Activated naive CD8-positive, alpha-beta T cell (primary cell): ENCODE results near the gene MARF1.
"Not testable (repeated sequence)": the region's sequence is repeated elsewhere in the genome, so short reads cannot be mapped to it uniquely, and the experiment has no call there.

ENCODE experiments used
- H3K27ac Mint-ChIP-seq: one replicate; pipeline ENCODE4 v1.8.0; 2021; ENCODE audit warnings: mixed read lengths
- H3K27me3 Mint-ChIP-seq: one replicate; pipeline ENCODE4 v1.8.0; 2021; ENCODE audit warnings: mixed read lengths
- H3K36me3 Mint-ChIP-seq: one replicate; pipeline ENCODE4 v1.8.0; 2021; ENCODE audit warnings: mixed read lengths
- H3K4me1 Mint-ChIP-seq: one replicate; pipeline ENCODE4 v1.8.0; 2021; ENCODE audit warnings: low read depth, mixed read lengths
- H3K4me3 Mint-ChIP-seq: one replicate; pipeline ENCODE4 v1.8.0; 2021; ENCODE audit warnings: mild to moderate bottlenecking, mixed read lengths
- H3K9me3 Mint-ChIP-seq: one replicate; pipeline ENCODE4 v1.8.0; 2021; ENCODE audit warnings: low read depth, mixed read lengths

MARF1 gene

DNA sequence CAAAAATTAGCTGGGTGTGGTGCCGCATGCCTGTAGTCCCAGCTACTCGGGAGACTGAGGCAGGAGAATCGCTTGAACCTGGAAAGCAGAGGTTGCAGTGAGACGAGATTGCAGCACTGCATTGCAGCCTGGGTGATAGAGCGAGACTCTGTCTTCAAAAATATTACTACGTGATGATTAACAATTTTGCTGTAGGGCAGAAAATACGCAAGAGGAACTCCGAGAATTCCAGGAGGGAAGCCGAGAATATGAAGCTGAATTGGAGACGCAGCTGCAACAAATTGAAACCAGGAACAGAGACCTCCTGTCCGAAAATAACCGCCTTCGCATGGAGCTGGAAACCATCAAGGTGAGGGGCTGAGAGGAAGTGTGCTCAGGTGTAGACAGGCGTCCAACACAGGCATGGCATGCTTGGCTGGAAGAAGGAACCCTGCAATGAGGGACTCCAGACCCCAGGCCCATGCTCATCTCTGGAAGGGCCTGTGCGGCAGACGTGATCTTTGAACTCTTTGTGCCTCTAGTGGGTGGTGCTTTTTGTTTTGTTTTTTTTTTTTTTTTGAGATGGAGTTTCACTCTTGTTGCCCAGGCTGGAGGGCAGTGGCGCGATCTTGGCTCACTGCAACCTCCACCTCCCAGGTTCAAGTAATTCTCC lies 24.3 kb upstream of the MARF1 start:
- no peaks in the 10 kb centered on the region for H3K9me3 Mint-ChIP-seq
- H3K36me3 Mint-ChIP-seq = peaks cover 5% of the 10 kb centered on the region
- H3K4me3 Mint-ChIP-seq = no peak overlapping the region
- peaks cover 16% of the 10 kb centered on the region for H3K4me1 Mint-ChIP-seq
- no peaks in the 10 kb centered on the region for H3K27me3 Mint-ChIP-seq
- H3K27ac Mint-ChIP-seq = no peak overlapping the region

DNA sequence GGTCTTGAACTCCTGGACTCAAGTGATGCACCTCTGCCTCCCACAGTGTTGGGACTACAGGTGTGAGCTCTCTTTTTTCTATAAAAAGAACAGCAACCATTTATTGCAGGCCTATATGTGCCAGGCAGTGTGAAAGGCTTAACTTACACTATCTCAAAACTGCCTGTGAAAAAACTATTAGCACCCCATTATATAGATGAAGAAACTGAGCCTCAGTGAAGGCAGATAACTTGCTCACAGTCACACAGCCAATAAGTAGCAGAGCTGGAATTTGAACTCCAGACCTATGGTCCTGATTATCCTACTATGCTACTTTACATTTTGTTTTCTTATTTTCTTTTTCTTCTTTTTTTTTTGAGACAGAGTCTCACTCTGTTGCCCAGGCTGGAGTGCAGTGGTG lies 22.2 kb upstream of the MARF1 start:
- Mint-ChIP-seq H3K9me3 (no peaks in the 10 kb centered on the region), H3K4me3 (no peak overlapping the region), H3K36me3 (peaks cover 2% of the 10 kb centered on the region), H3K4me1 (peaks cover 20% of the 10 kb centered on the region), H3K27me3 (no peaks in the 10 kb centered on the region), H3K27ac (no peak overlapping the region)

DNA sequence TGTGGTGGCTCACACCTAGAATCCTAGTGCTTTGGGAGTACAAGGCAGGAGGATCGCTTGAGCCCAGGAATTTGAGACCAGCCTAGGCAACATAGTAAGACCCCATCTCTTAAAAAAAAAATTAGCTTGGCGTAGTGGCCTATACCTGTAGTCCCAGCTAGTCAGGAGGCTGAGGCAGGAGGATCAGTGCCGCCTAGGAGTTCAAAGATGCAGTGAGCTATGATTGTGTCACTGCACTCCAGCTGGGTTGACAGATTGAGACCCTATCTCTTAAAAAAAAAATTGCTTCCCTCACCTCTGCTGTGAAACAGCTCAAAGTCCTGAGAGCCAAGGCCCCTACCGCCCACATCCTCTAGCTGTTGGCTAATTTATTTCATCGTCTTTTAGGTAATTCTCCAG lies 17.2 kb upstream of the MARF1 start:
- H3K27me3 Mint-ChIP-seq = no peaks in the 10 kb centered on the region
- no peaks in the 10 kb centered on the region for H3K9me3 Mint-ChIP-seq
- H3K4me3 Mint-ChIP-seq = peak overlapping the region; percentile 38
- H3K27ac Mint-ChIP-seq = peak overlapping the region; percentile 86
- H3K36me3 Mint-ChIP-seq = peaks cover 4% of the 10 kb centered on the region
- peaks cover 50% of the 10 kb centered on the region for H3K4me1 Mint-ChIP-seq

DNA sequence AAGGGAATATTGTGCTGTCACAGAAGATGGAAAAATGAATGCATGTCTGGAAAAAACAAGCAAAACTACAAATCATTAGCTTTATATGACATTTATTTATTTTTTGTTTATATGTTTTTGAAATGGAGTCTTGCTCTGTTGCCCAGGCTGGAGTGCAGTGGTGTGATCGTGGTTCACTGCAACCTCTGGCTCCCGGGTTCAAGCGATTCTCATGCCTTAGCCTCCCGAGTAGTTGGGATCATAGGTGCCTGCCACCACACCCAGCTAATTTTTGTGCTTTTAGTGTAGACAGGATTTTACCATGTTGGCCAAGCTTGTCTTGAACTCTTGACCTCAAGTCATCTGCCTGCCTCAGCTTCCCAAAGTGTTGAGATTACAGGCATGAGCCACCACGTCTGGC lies 15.6 kb upstream of the MARF1 start:
- Mint-ChIP-seq H3K4me1 (peaks cover 57% of the 10 kb centered on the region), H3K9me3 (no peaks in the 10 kb centered on the region), H3K27ac (peak overlapping the region; percentile 95), H3K4me3 (peak overlapping the region; percentile 64), H3K27me3 (no peaks in the 10 kb centered on the region), H3K36me3 (peaks cover 4% of the 10 kb centered on the region)

DNA sequence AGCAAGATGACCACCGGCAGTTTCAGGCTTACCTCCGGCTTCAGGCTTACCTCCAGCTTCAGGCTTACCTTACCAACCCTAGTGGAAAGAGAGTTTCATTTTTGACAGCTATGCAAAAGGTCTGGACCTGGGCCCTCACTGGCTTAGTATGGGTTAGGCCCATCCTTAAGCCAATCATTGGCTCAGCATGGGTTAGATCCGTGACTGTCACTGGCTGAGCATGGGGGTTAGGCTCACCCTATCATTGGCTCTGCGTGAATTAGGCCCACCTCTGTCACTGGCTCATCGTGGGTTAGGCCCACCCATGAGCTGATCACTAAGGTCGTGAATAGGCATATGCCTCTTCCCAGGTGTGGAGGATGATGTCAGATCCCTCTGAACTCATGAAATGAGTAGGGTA lies 15.2 kb upstream of the MARF1 start:
- peaks cover 4% of the 10 kb centered on the region for H3K36me3 Mint-ChIP-seq
- H3K4me1 Mint-ChIP-seq = peaks cover 61% of the 10 kb centered on the region
- peak overlapping the region; percentile 82 for H3K27ac Mint-ChIP-seq
- H3K9me3 Mint-ChIP-seq = no peaks in the 10 kb centered on the region
- H3K4me3 Mint-ChIP-seq = peak overlapping the region; percentile 31
- H3K27me3 Mint-ChIP-seq = no peaks in the 10 kb centered on the region

DNA sequence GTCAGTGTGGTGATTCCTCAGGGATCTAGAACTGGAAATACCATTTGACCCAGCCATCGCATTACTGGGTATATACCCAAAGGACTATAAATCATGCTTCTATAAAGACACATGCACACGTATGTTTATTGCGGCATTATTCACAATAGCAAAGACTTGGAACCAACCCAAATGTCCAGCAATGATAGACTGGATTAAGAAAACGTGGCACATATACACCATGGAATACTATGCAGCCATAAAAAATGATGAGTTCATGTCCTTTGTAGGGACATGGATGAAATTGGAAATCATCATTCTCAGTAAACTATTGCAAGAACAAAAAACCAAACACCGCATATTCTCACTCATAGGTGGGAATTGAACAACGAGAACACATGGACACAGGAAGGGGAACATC lies 12.6 kb upstream of the MARF1 start:
- H3K27me3 Mint-ChIP-seq, H3K27ac Mint-ChIP-seq, H3K4me3 Mint-ChIP-seq, H3K36me3 Mint-ChIP-seq, H3K9me3 Mint-ChIP-seq: not testable (repeated sequence)
- H3K4me1 Mint-ChIP-seq = peaks cover 64% of the 10 kb centered on the region

DNA sequence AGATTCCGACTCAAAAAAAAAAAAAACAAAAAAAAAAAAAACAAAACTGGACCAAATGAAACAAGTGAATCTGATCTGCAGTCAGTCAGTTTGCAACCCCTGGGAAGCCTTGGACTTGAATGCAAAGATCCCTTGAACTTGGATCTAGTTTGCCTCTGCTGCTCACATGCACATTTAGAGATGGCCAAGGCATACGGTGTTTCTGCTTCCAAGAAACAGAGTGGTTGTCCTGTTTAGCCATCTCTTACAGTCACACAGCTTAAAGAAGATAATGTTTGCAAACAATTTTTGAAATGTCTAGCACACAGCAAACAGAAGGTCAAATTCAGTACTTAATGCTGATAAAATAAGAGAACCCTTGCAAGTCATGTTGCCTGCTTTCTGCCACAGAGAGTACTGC lies 11.6 kb upstream of the MARF1 start:
- Mint-ChIP-seq H3K4me3 (no peak overlapping the region), H3K27me3 (no peaks in the 10 kb centered on the region), H3K27ac (no peak overlapping the region), H3K9me3 (no peaks in the 10 kb centered on the region), H3K4me1 (peaks cover 56% of the 10 kb centered on the region), H3K36me3 (peaks cover 4% of the 10 kb centered on the region)

DNA sequence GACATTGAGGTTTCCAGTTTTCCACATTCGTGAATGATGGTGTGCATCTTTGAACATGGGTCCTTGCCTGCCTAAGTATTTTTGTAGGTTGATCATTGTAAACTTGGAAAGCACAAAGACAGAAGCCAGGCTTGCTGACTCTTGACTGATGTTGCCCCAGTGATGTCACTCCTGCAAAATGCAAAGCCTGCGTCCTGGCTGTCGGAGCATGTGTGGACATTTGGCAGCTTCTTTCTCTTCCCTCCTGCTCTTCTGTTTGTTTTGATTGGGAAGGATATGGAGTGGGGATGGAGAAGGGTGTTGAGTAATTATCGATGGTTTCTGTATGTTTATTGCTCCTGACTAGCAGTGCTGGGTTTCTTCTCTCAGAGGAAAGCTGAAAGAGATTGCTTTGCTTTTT lies 10.3 kb upstream of the MARF1 start:
- Mint-ChIP-seq H3K9me3 (no peaks in the 10 kb centered on the region), H3K27ac (peak overlapping the region; percentile 75), H3K27me3 (no peaks in the 10 kb centered on the region), H3K36me3 (peaks cover 2% of the 10 kb centered on the region), H3K4me1 (peaks cover 49% of the 10 kb centered on the region), H3K4me3 (peak overlapping the region; percentile 63)

DNA sequence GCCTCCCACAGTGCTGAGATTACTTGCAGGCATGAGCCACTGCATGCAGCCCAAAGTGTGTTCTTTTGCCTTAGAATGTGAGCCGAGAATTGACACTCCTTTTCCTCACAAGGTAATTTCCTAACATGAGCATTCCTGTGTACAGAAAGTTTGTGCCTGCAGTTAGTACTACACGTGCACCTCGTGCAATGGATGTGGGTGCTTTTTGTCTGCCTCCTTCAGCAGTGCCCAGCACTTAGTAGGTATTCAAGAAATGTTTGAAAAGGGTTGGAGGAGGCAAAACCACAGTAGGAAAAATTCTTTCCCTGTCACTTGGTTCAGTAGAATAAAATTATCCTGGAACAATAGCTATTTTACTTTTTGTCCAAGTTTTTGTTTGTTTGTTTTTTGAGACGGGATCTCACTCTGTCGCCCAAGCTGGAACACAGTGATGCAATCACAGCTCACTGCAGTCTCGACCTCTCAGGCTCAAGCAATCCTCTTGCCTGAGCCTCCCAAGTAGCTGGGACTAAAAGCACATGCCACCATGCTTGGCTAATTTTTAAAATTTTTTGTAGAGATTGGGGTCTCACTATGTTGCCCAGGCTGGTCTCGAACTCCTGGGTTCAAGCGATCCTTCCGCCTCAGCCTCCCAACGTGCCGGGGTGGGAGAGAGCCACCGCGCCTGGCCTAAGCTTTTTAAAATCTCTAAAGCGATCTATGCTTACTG lies 9.5 kb upstream of the MARF1 start:
- Mint-ChIP-seq H3K27ac (peak overlapping the region; percentile 75), H3K27me3 (no peaks in the 10 kb centered on the region), H3K4me1 (peaks cover 41% of the 10 kb centered on the region), H3K36me3 (no peaks in the 10 kb centered on the region), H3K4me3 (peak overlapping the region; percentile 63), H3K9me3 (no peaks in the 10 kb centered on the region)

DNA sequence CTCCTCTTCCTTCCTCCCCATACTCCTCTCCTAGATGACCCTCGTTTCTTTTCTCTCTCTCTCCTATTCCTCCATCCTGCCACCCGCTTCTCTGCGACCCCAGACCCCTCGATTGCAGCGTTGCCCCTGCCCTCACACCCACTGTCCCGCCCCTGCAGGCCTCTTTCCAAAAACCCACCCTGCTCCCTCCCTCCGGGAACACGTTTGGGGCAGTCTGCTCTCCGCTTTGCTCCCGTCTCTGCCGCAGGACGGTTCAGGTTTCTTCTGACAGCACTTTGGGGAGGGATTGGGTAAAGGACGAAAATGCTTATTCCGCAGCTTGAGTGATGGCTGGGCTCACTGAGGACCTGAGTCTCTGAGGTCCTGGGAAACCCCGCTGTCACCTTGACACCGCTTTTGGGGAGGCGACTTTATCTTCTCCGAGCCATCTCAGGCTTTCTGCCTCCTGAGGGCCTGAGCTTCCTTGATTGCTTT lies 7.8 kb upstream of the MARF1 start:
- no peaks in the 10 kb centered on the region for H3K9me3 Mint-ChIP-seq
- H3K4me1 Mint-ChIP-seq = peaks cover 32% of the 10 kb centered on the region
- no peaks in the 10 kb centered on the region for H3K27me3 Mint-ChIP-seq
- no peaks in the 10 kb centered on the region for H3K36me3 Mint-ChIP-seq
- peak overlapping the region; percentile 93 for H3K4me3 Mint-ChIP-seq
- H3K27ac Mint-ChIP-seq = peak overlapping the region; percentile 93

DNA sequence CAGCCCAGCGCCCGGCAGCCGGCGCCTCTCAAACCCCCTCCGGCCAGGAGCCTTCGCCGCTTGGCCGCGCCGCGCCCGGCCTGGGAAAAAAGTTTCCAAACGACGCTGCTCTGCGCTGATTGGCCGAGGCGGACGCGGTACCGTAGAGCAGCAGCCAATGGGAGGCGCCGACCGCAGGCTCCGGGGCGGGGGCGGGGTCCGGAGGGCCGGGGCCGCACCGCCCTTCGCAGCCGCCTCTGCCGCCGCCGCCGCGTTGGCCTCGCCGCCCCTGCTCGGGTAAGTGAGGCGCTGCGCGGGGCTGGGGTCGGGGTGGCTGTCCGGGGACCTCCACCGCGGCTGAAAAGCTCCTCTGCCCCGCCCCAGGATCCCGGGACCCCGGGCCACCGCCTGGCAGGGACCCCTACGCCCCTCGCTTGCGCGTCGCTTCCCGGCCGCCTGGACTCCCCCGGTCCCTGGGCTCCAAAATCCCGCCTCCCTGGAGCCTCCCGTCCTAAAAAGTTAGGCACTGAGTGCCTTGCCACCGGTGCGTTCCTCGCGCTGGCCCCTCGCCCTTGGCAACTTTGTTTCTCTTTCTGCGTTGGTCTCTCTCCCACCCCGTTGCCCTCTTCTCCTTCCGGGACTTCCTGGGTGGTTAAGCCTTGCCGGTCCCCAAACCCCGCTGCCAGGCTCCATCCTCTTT lies 7.2 kb upstream of the MARF1 start, which contains the start of gene NDE1:
NDE1 (plus strand) TSS at position 227 of the 679 bp plus-strand sequence. CDS start 14,534 bp downstream, outside the sequence.
- H3K9me3 Mint-ChIP-seq = no peaks in the 10 kb centered on the region
- H3K4me3 Mint-ChIP-seq = peak within 1 kb of the TSS; percentile 93
- no peaks in the 10 kb centered on the region for H3K27me3 Mint-ChIP-seq
- H3K27ac Mint-ChIP-seq = peak within 1 kb of the TSS; percentile 93
- no peaks in the 10 kb centered on the region for H3K36me3 Mint-ChIP-seq
- H3K4me1 Mint-ChIP-seq = peaks cover 33% of the 10 kb centered on the region

DNA sequence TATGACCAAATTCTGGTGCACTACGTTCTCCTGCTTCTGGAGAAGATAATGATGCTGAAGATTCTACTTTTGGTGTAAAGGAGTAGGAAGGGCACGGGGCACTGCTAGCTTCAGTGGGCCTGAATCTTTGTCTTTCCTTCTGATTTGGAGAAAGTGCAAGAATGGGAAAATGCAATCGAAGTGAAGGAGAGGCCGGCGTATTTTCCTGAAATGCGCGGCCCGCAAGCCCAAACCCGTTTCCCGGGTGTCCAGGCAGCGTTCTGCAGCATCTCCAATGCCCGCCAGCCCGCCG lies 6.7 kb upstream of the MARF1 start:
- Mint-ChIP-seq H3K9me3 (no peaks in the 10 kb centered on the region), H3K27ac (peak overlapping the region; percentile 72), H3K4me3 (peak overlapping the region; percentile 88), H3K4me1 (peaks cover 34% of the 10 kb centered on the region), H3K27me3 (no peaks in the 10 kb centered on the region), H3K36me3 (no peaks in the 10 kb centered on the region)

DNA sequence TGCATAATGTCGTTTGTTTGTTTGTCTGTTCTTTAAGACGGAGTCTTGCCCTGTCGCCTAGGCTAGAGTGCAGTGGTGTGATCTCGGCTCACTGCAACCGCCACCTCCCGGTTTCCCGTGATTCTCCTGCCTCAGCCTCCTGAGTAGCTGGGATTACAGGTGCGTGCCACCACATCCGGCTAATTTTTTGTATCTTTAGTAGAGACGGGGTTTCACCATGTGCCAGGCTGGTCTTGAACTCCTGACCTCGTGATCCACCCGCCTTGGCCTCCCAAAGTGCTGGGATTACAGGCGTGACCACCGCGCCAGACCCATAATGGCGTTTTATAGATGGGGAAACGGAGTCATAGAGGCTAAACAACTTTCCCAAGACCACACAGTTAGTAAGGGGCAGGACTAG lies 6.4 kb upstream of the MARF1 start:
- not testable (repeated sequence) for H3K9me3 Mint-ChIP-seq, H3K36me3 Mint-ChIP-seq, H3K27me3 Mint-ChIP-seq
- peak overlapping the region; percentile 88 for H3K4me3 Mint-ChIP-seq
- H3K27ac Mint-ChIP-seq = peak overlapping the region; percentile 72
- H3K4me1 Mint-ChIP-seq = peaks cover 35% of the 10 kb centered on the region

DNA sequence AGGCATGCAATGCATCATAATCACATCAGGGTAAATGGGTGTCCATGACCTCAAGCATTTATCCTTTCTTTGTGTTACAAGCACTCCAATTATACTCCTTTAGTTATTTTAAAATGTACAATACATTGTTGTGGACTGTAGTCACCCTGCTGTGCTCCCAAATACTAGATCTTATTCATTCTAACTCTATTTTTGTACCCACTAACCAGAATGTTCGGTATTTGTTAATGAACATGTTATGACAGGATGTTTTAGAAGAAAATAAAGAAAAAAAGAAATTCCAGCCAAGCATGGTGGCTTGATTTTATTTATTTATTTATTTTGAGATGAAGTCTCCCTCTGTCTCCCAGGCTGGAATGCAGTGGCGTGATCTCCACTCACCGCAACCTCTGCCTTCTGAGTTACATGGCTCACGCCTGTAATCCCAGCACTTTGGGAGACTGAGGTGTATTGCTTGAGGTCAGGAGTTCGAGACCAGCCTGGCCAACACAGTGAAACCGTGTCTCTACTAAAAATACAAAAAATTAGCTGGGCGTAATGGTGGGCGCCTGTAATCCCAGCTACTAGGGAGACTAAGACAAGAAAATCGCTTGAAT lies 5.3 kb upstream of the MARF1 start:
- no peaks in the 10 kb centered on the region for H3K27me3 Mint-ChIP-seq
- H3K36me3 Mint-ChIP-seq = no peaks in the 10 kb centered on the region
- peak overlapping the region; percentile 41 for H3K27ac Mint-ChIP-seq
- no peak overlapping the region for H3K4me3 Mint-ChIP-seq
- H3K4me1 Mint-ChIP-seq = peaks cover 36% of the 10 kb centered on the region
- H3K9me3 Mint-ChIP-seq = no peaks in the 10 kb centered on the region
